ENCODE data around the gene METTL24. TPM values are rescaled to one million over a fixed set of nuclear protein-coding genes. Genes with fewer than 3 reads are reported as not detected.

The METTL24 gene
- total RNA-seq, 1 donor from 2014 or later, result 2.0 TPM

DNA sequence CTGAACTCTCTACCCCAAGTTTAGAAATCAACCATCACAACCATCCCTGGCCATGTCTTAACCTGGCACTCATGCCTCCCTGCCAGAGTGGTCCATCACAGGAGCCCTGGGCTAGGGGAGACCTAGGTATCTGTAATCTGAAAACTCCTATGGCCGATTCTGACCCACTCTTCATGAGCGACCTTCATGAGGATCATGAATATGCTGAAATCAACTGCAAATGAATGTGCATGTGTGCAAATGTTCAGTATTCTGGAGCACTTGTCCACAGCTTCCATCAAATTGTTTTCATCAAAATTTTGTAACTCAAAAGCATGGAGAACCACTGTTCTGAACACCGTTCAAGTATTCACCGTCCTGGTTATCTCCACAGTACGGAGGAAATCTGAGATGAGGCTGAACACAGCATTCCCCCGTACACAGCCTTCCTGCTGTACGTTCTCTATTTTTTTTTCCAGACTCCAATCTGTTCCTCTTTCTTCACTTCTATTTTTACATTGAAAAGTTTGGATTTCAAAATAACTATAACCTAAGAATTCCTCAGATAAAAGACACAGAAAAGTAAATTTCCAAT lies 17.7 kb downstream of the METTL24 start:
- DNase-seq (ENCODE audit: low spot score in 2 of 2) (no peak), FAIRE-seq (no peak)

DNA sequence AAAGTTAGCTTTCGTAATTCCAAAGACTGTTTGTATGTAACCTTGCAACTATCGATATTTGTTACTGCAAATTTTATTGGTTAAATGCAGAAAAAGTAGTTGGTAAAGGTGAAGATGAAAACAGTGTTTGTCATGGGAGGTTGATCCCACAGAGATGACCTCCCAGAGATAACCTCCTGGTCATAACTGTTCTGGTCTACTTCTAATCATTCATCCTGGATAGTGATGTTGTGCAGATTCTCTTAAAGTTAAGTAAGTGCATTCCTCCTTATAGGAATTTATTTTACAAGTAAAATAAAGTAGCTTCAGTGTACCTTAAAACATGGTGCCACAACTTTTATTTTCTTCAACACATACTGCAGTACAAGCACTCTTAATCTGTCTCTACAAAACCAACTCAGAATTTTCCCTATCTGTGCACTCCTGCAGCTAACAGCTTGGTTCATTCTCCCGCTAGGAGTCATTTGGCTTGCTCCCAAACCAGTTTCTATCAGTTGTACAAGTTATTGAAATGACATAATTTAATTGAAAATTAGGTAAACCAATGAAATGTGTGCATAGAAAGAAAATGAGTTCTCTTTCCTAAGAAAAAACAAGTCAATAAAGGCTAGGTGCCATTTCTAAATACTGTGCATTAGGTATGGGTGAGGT lies 19.2 kb downstream of the METTL24 start:
- FAIRE-seq (no peak), DNase-seq (ENCODE audit: low spot score in 2 of 2) (no peak)

DNA sequence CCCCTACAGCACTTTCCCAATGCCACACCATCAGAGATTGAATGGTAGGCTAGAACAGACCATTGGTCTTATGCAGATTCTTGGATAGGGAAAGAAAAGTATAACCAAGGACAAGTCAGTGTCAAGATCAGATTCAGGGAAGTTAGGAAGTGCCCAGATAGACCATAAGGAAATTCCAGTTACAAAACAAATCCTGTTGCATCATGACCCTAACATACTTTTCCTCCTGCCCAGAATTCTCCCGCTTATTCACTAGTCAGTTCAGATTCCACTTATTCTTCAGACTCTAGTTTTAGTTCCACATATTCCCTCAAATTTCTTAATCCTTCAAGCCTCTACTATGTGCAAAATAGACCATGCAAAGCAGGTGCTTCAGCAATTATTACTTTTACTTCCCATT lies 20.7 kb downstream of the METTL24 start:
- no peak for DNase-seq (ENCODE audit: low spot score in 2 of 2)

DNA sequence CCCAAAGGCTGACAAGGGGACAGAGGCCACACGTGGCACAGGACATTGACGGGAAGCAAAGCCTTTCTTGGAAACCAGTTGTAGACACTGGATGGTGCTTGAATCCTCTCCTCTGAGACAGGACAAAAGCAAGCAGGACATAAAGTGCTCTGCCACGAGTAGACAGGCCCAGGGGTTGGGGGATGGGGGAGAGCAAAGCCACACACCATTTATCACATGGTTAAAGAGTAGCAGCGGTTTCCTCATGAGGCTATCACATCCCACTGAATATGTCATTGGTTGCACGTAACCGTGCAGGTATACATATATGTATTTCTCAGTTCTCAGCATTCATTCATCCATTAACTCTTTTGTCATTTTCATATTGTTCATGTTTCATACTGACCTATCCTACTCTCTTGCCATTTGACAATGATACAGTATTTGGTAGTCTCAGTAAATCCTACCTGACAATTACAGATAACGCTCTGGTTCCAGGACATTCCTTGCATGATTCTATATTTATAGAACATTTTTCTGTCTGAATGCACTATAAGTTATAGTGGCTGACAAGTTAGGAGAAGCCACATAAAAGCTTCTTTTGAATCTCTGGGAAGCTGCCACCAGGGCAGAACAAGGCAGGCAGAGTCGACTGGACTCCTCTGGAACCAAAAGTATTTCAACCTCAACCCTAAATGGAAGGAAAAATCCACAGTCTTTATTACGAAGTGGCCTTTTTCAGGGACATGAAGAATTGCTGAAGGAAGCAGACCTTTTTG lies 23.5 kb downstream of the METTL24 start:
- no peak for FAIRE-seq
- no peak for DNase-seq (ENCODE audit: low spot score in 2 of 2)

More for the DNA sequence above, 20.7 kb downstream of the METTL24 start:
- FAIRE-seq, result no peak

DNA sequence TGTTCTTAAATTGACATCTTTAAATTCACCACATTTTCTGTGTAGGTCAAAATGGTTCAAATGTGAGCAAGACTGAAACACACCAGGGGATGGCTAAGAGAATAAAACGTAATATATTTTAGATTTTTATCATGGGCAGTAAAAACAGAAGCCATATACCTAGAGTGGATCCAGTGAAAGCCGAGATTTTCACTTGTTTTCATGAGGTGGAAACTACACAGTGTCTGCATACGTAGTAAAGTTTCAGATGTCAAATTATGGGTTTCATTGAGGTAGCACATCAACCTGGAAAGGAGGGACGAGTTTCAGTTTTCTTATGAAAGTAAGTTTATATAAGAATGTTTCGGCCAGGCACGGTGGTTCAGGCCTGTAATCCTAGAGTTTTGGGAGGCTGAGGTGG lies 25.9 kb downstream of the METTL24 start:
- DNase-seq (ENCODE audit: low spot score in 2 of 2) (no peak), FAIRE-seq (no peak)

DNA sequence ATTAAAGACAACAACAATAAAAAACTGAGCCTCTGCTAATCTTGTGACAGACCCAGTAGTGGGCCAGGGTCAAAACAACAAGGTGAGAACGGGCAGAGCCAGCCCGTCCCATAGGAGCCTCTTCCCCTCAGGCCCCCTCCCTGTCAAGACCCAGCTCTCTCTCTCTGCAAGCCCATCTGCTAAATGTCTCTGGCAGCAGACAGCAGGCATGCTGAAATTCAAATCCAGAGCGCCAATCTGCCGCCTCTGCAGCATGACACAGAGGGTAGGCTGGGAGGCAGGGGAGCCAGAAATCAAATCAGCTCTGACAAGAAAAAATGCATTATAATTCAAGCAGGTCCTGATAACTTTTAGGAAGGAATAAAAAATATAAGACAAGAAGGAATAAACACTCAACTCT lies 26.3 kb downstream of the METTL24 start:
- FAIRE-seq, result no peak
- DNase-seq (ENCODE audit: low spot score in 2 of 2), result no peak

DNA sequence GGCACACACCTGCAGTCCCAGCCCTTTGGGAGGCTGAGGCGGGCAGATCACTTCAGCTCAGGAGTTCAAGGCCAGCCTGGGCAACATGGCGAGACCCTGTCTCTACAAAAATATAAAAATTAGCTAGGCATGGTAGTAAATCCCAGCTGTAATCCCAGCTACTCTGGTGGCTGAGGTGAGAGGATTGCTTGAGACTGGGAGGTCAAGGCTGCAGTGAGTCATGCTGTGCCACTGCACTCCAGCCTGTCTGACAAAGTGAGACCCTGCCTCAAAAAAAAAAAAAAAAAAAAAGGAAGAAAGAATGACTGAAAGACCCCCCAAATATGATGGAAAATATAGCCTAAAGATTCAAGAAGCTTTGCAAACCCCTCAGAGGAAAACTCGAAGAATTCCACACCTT lies 26.8 kb downstream of the METTL24 start:
- FAIRE-seq (no peak), DNase-seq (ENCODE audit: low spot score in 2 of 2) (no peak)

DNA sequence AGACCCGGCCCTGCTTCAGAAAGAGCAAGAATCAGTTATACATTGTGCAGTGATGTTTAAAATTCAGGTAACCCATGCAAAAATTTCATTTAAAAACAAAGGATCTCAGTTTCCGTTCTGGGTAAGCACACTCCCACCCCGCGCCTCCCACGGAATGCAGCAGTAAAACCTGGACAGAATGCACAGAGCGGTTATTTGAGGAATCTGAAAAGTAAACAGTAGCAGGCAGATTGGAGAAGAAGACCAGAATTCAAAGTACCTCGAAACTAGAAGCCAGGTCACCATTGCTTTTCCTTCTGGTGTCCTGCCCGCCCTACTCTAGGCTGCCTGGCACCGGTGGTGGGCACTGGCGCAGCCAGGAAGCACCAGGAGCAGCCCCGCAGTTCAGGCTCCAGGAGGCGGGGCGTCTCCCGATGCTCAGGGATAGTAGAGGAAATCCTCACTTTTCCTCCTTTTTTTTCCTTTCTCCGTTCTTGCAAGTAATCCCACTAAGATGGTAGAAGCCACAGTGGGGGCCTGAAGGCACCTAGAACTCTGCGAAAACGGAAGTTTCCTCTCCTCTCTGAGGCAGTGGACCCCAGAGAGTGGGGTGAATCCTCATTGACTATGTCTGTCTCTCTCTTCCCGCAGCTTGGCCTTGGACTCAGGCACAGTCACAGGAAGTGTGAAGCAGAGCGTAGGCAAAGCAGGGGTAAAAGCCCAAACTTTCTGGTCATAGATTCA lies 28.3 kb downstream of the METTL24 start:
- DNase-seq (ENCODE audit: low spot score in 2 of 2) (no peak), FAIRE-seq (no peak)

DNA sequence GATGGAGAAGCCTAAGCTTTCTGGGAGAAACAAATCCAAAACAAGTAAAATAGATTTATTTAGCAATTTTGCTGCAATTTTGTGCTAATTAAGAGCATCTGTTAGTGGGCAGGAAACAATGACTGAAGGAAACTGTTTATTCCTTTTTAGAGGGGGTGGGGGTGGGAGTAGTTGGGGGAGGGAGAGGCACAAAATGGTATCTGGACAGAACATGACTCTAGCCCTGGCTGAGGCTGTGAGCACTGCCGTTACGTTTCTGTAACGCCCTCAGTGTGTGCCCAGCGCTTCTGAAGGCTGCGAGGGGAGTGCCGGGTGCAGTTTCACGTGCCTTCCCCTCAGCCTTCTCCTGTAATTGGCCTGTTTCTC lies 28.8 kb downstream of the METTL24 start:
- no peak for FAIRE-seq
- no peak for DNase-seq (ENCODE audit: low spot score in 2 of 2)

DNA sequence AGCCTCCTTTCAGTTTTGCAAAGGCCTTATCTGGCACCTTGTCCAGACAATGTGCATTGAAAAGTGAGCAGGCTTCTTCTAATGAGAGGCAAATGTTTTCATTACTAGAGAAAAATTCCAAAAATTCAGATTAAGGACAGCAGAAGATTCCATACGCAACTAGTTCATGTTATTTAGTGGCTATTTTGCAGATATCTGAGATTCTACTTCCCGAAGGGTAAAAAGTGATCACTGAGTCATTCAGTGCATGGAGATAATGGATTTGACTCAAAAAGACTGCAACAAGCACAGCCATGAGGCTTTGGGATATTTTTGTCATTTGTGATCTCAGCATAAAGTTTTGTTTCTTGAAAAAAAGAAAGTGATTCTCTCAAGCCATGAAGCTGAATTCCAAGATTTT lies 29.9 kb downstream of the METTL24 start:
- DNase-seq (ENCODE audit: low spot score in 2 of 2) (no peak), FAIRE-seq (no peak)

DNA sequence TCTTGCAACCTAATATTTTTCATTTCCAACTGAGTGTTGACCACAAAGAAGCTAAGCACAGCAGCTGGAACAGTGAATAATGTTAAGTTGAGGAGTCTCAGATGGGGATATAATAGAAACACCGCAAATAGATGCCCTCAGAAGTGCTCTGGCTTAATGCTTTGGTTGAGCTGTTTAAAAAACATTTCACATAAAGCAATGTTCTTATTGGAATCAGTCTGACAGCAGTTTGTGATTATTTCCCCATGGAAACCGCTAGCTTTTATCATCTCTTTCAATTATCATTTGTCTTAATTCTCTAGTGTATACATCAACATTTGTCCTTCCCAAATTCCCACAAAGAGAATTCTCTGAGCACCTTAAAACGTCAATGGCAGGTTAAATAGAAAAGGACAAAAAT lies 30.8 kb downstream of the METTL24 start:
- no peak for FAIRE-seq
- no peak for DNase-seq (ENCODE audit: low spot score in 2 of 2)

DNA sequence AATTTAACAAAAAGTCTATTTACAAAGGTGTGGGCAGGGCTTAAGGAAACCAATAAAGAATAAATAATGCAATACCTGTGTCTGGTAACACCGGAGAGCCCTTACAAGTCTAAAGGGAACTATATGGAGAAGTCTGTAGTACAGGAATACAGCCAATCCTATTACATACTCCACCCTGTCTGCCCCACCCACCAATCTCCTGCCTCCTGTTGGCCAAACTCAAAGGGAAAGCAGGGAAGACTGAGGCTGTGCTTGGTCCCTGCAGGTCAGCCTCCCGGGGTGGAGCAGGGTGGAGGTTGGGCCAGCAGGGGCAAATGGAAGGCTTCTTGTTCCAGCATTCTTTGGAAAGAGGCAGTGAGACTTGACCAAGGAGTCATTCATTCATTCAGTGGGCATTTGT lies 31.5 kb downstream of the METTL24 start:
- no peak for DNase-seq (ENCODE audit: low spot score in 2 of 2)
- FAIRE-seq, result no peak

DNA sequence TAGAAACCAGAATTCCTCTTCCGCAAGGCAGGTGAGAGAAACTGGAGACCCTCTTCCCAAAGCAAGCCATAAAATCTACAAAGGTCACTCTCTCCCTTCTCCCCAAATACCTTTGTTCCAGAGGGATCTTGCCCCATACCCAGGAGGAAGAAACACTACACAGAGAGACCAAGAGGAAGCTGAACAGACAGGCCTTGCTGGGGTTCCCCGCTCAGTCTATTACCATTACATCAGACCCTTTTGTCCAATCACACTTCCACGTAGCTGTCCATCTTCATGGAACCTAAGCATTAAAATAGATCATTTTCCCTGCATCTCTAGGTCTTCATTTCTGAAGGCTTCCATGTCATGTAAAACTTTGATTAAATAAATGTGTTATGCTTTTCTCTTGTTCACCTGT lies 32.1 kb downstream of the METTL24 start:
- DNase-seq (ENCODE audit: low spot score in 2 of 2), result no peak
- FAIRE-seq, result no peak

DNA sequence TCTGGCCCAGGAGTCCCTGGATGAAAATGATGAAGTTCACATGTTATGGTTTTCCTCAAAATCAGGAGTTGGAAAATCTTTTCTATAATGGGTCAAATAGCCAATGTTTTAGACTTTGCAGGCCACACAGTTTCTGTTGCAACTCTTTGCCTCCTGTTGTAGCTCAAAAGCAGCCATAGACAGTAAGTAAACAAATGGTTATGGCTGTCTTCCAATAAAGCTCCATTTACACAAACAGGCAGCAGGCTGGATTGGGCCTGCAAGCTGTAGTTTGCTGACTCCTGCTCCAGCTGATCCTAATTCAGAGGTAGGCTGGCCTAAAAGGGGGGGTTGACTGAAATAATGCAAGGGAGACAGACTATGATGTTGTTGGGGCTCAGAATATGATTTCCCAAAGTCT lies 33.0 kb downstream of the METTL24 start:
- no peak for DNase-seq (ENCODE audit: low spot score in 2 of 2)
- FAIRE-seq, result no peak

DNA sequence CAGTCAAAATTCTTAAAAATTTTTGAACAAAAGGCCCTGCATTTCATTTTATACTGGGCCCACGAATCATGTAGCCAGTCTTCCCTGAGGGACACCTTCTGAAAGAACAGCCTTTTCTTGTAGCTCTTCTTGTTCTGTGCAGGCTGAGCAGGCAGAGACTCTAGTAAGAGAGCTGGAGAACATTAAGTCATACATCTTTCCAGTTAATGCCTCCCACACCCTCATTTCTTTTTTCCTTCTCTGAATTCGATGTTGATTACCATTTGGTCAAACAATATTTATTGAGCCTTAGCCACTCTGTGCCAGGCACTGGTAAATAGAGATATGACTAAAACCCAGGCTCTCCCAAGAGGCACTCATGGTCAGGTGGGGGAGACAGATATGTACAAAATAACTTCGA lies 33.6 kb downstream of the METTL24 start:
- FAIRE-seq (no peak), DNase-seq (ENCODE audit: low spot score in 2 of 2) (no peak)

DNA sequence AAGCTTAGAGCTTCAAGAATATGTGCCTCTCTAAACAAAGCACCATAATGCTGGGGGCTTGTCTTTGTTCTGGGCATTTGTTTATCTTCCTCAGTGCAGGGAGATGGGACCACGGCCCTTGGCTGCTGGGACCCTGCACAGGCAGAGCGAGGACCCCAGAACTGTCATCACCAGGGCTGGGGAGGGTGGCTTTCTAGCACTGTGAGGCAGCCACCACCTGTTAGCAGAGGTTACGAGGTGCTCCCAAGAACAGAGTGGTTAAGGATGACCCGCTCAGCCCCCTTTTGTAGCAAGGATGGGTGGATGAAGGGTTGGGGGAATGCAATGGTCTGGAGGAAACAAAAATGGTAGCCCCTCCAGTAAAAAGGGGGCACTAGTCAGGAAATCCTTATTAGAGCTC lies 34.9 kb downstream of the METTL24 start:
- DNase-seq (ENCODE audit: low spot score in 2 of 2), result no peak
- no peak for FAIRE-seq

DNA sequence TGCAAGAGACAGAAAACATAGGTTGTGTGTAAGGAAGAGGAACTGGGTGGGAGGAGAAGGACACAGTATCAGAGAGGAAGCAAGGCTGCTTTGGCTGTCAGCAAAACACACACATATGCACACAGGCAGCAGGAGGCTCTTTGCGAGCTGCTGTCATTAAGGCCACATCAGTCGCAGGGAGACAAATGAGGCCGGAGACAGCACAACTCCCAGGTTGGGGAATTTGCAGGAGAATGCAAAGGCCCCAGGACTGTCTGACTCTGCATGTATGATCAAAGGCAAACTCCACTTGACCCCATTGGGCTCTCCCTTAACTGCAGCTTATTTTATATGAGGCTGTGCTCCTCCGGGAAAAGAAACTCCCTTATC lies 35.3 kb downstream of the METTL24 start:
- DNase-seq (ENCODE audit: low spot score in 2 of 2) (no peak), FAIRE-seq (no peak)

DNA sequence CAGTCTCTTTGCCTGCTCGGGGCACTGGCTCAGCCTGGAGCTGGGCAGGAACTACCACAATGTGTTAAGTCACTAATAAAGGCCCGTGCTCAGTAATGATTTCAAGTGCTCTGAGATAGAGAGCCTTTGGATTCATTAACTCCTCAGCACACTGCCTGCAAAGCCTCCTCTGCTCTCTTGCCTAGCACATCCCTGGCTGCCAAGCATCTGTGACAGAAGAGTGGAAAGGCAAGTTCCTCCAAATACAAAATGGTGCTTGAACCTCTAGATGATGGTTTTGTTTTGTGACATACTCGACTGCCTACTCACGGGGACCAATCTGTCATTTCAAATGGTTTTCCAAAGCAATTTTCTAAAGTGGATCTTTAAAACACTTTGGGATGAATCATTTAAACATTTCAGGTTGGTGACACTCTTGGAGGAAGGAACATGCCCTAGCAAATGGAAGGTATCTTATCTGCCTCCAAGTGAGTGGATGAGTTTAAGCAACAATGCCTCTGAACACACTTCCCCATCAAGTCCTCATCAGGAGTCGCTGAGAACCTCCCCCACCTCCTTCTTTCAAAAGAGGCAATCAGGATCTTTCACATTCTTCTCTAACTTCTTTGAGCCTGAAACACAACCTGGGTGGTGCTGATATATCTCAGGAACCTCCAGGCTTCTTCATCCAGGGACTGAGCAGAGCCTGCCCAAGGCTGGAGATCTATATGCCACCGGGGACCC lies 35.8 kb downstream of the METTL24 start:
- no peak for DNase-seq (ENCODE audit: low spot score in 2 of 2)
- no peak for FAIRE-seq

DNA sequence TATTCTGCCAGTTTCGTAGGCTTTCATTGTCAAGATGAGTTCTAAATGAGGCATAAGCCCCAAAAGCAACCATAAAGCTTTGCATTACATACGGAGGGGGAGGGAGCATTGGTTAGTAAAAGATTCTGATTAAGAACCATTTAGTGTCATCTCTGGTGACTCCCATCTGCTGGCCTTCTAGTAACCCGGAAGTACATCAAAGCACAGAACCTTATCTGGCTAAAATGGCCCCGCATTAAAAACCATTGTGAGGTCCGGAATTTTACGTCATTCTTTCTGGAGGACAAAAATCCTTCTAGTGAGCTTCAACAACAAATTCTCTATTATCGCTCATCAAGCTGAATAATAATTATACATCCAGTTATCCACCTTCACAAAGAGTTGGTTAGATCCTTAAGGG lies 37.8 kb downstream of the METTL24 start:
- FAIRE-seq (no peak), DNase-seq (ENCODE audit: low spot score in 2 of 2) (no peak)

DNA sequence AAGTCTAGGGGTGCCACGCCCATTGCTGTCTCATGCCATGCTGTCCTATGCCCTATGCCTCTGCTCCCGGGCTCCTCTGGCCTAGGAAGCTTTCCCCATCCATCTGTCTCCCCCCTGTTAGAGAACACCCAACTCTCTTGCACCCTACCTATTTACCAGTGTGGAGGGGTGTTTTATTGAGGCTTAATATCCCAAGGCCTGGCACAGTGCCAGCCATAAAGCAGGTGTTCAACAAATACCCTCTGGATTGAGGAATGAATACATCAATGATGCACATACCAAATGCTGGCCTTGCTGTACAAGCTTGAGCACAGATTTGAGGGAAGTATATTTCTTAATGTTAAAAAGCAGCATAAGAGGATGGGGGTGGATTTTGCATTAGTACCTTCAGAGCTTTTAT lies 38.3 kb downstream of the METTL24 start:
- no peak for FAIRE-seq
- DNase-seq (ENCODE audit: low spot score in 2 of 2), result no peak

DNA sequence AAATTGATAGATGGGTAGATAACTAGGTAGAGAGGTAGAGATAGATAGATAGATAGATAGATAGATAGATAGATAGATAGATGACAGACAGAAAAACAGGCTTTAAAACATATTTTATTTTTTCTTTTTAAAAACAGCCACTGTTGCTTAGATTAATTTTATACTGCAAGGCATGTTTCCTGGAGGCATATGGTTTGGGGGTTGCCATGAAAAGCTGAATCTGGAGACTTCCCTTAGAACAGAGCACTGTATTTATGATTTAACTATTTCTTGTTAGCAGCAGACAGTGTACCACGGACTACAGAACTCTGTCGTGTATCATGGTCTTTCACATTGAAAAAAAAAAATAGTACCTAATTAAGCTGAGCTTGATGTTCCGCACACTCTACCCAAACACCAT lies 38.8 kb downstream of the METTL24 start:
- DNase-seq (ENCODE audit: low spot score in 2 of 2), result no peak
- FAIRE-seq, result no peak

Data from frontal cortex (tissue), 4 donors.